Endothelial cell of umbilical vein (primary cell): ENCODE results near the gene NUMA1. TPM values are rescaled to one million over a fixed set of nuclear protein-coding genes. Genes with fewer than 3 reads are reported as not detected.

ENCODE experiments used
- BruUV-seq: library from RNA; stranded (reverse); fragments of 400-500 nt; replicated peaks from 2 replicates; lab custom pipeline; 2021; lab: Mats Ljungman, UMichigan
- CTCF ChIA-PET: fragments of 300-600, 350-600 bp; sonication (Branson Sonifier 250); formaldehyde crosslinking; loops from one replicate; lab custom pipeline; 2021; ENCODE audit warnings: antibody characterized with exemption, inconsistent platforms; lab: Charles Lee
- POLR2A ChIA-PET: fragments of 300-600, 350-600 bp; sonication (Branson Sonifier 250); formaldehyde crosslinking; loops from one replicate; lab custom pipeline; 2021; ENCODE audit warnings: antibody characterized with exemption, inconsistent platforms; lab: Charles Lee
- DNase-seq: peaks from one replicate; pipeline ENCODE4 v3.0.0-alpha.2; 2011; ENCODE audit warnings: low read depth, low spot score
- FAIRE-seq: peaks from 2 replicates; lab custom pipeline; 2011; peaks lifted over from hg19 to GRCh38; lab: Jason Lieb, UNC
- H2AFZ ChIP-seq: 2 replicates; pipeline ENCODE4 v1.6.0; 2012; ENCODE audit warnings: low read depth, low read length, control low read depth, inconsistent platforms
- H3K27ac ChIP-seq: 2 replicates; pipeline ENCODE4 v1.5.1; 2011; ENCODE audit warnings: low read depth, mild to moderate bottlenecking, control low read depth, low read length, moderate library complexity; ENCODE audit not compliant: insufficient read depth
- H3K27me3 ChIP-seq, 2 experiments: 2 replicates each; pipeline versions ENCODE4 v1.6.0 to v1.6.1; 2011; ENCODE audit warnings: low read length in 2 of 2, mixed read lengths in 1 of 2; ENCODE audit not compliant: control insufficient read depth in 2 of 2, insufficient read depth in 2 of 2
- H3K36me3 ChIP-seq, 2 experiments: 2 replicates in 1 of 2; 3 replicates in 1 of 2; pipeline ENCODE4 v1.5.1; 2011; ENCODE audit warnings: low read length in 2 of 2, mild to moderate bottlenecking in 1 of 2, moderate library complexity in 1 of 2; ENCODE audit not compliant: control insufficient read depth in 2 of 2, insufficient read depth in 2 of 2; ENCODE audit errors: extremely low read depth in 1 of 2
- H3K4me1 ChIP-seq: 3 replicates; pipeline ENCODE4 v1.5.1; 2011; ENCODE audit warnings: mild to moderate bottlenecking, low read length; ENCODE audit not compliant: control insufficient read depth, insufficient read depth; ENCODE audit errors: extremely low read depth
- H3K4me2 ChIP-seq: 2 replicates; pipeline ENCODE4 v1.6.1; 2011; ENCODE audit warnings: low read length, control low read depth, mixed read lengths; ENCODE audit not compliant: insufficient read depth
- H3K4me3 ChIP-seq, 3 experiments: fragments of 200-600 bp in 1 of 3; sonication (generic), shearing (Covaris generic) in 1 of 3; replicated peaks in 1 of 3; 2 replicates each; pipeline ENCODE4 v1.5.1; 2011 to 2016; ENCODE audit warnings: control low read depth in 3 of 3, low read length in 3 of 3, mild to moderate bottlenecking in 2 of 3, inconsistent platforms in 1 of 3, low read depth in 1 of 3, moderate library complexity in 1 of 3; ENCODE audit not compliant: insufficient read depth in 1 of 3
- H3K79me2 ChIP-seq: 2 replicates; pipeline ENCODE4 v1.6.0; 2012; ENCODE audit warnings: low read length, inconsistent platforms; ENCODE audit not compliant: control insufficient read depth, insufficient read depth
- H3K9ac ChIP-seq: replicated peaks from 2 replicates; pipeline ENCODE3; 2011; ENCODE audit warnings: low read length, control low read depth; ENCODE audit not compliant: insufficient read depth; ENCODE audit errors: extremely low read depth
- H3K9me1 ChIP-seq: replicated peaks from 3 replicates; pipeline ENCODE4 v1.6.0; 2011; ENCODE audit warnings: mild to moderate bottlenecking, low read length; ENCODE audit not compliant: control insufficient read depth, insufficient read depth; ENCODE audit errors: extremely low read depth
- H3K9me3 ChIP-seq: replicated peaks from 2 replicates; pipeline ENCODE4 v1.5.1; 2012; ENCODE audit warnings: low read length, inconsistent platforms; ENCODE audit not compliant: control insufficient read depth, insufficient read depth
- H4K20me1 ChIP-seq: replicated peaks from 2 replicates; pipeline ENCODE3; 2011; ENCODE audit warnings: mild to moderate bottlenecking, low read length; ENCODE audit not compliant: control insufficient read depth, insufficient read depth; ENCODE audit errors: extremely low read depth
- CTCF ChIP-seq, 2 donors: IDR thresholded peaks; 1 replicate in 1 of 2; 2 replicates in 1 of 2; pipeline ENCODE4 v1.5.1; 2011; ENCODE audit warnings: low read length in 2 of 2, mild to moderate bottlenecking in 2 of 2, moderate library complexity in 2 of 2, control low read depth in 1 of 2, inconsistent platforms in 1 of 2, low read depth in 1 of 2; ENCODE audit not compliant: insufficient read depth in 1 of 2; ENCODE audit errors: extremely low read depth in 1 of 2
- EZH2 ChIP-seq: IDR thresholded peaks from 2 replicates; pipeline ENCODE4 v1.6.1; 2012; ENCODE audit warnings: borderline replicate concordance, low read depth, mild to moderate bottlenecking, moderate library complexity, low read length, inconsistent platforms; ENCODE audit not compliant: severe bottlenecking
- FOS ChIP-seq: IDR thresholded peaks from 2 replicates; pipeline ENCODE4 v1.6.1; 2011; ENCODE audit warnings: mild to moderate bottlenecking, low read length, moderate library complexity, borderline replicate concordance; ENCODE audit not compliant: insufficient read depth
- GATA2 ChIP-seq: IDR thresholded peaks from 2 replicates; pipeline ENCODE4 v1.7.0; 2011; ENCODE audit warnings: low read depth, mild to moderate bottlenecking, moderate library complexity, mixed read lengths, low read length; ENCODE audit not compliant: insufficient read length, insufficient read depth
- JUN ChIP-seq: IDR thresholded peaks from 2 replicates; pipeline ENCODE4 v1.6.1; 2011; ENCODE audit warnings: borderline replicate concordance, low read depth; ENCODE audit not compliant: insufficient read length, insufficient read depth
- MAX ChIP-seq: IDR thresholded peaks from 2 replicates; pipeline ENCODE4 v1.6.1; 2011; ENCODE audit not compliant: insufficient read depth, insufficient read length
- MYC ChIP-seq: IDR thresholded peaks from one replicate; pipeline ENCODE4 v1.6.1; 2011; ENCODE audit warnings: mild to moderate bottlenecking, low read depth, low read length
- POLR2A ChIP-seq: IDR thresholded peaks from 2 replicates; pipeline ENCODE4 v1.6.1; 2012; ENCODE audit warnings: low read depth, mild to moderate bottlenecking, control low read depth, low read length
- POLR2AphosphoS5 ChIP-seq: IDR thresholded peaks from 2 replicates; pipeline ENCODE4 v1.6.1; 2012; ENCODE audit warnings: low read depth, mild to moderate bottlenecking, control low read depth, low read length, moderate library complexity; ENCODE audit not compliant: insufficient read depth
- dilution Hi-C: fragments of 300-500 bp; cut with MboI; formaldehyde crosslinking; loops from one replicate; pipeline ENCODE4 v1.15.0; 2019; ENCODE audit warnings: low sequenced_read_pairs; ENCODE audit not compliant: extremely low pct_ligation_motif_present
- intact Hi-C: fragments of 100-400 bp; cut with micrococcal nuclease; formaldehyde crosslinking; loops from one replicate; pipeline ENCODE4 v1.10.0; 2022
- polyA plus RNA-seq, 4 experiments: library from polyadenylated mRNA; depleted of rRNA in 3 of 4; stranded (reverse) in 3 of 4; unstranded in 1 of 4; fragments of >200 nt; gene quantifications; 2 replicates each; pipeline versions ENCODE4 v1.2.1 to v1.2.3, GENCODE V29; 2011 to 2012; ENCODE audit warnings: missing spikeins in 1 of 4
- total RNA-seq: library from RNA; stranded (reverse); gene quantifications from 2 replicates; pipeline ENCODE4 v1.2.3, GENCODE V29; 2021

NUMA1 gene
- total and polyA plus RNA-seq, 2 donors (not counting 3 experiments of a cell fraction or from before 2014, with no cell fraction given): 120 to 164 TPM

DNA sequence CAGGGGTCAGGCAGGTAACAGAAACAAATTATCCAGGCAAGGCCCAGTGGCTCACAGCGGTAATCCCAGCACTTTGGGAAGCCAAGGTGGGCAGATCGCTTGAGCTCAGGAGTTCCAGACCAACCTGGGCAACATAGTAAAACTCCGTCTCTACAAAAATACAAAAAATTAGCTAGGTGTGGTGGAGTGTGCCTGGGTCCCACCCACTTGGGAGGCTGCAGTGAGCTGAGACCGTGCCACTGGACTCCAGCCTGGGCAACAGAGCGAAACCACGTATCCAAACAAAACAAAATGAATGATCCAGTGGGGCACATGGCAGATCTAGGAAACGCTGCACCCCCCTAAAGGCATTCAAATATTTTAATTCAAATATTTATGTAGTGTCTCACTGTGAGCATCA, 9.9 kb downstream of the NUMA1 start:
- Histone ChIP-seq H3K27me3 (no peaks in the 10 kb centered on the region), H3K27ac (peak overlapping the region; percentile 50), H3K79me2 (peaks cover 80% of the 10 kb centered on the region), H3K9me1 (no peaks in the 10 kb centered on the region), H3K4me1 (peaks cover 64% of the 10 kb centered on the region), H3K9me3 (no peaks in the 10 kb centered on the region), H3K4me3 (no peak overlapping the region), H2AFZ (no peak overlapping the region), H3K4me2 (peak overlapping the region; percentile 73), H3K36me3 (no peaks in the 10 kb centered on the region), H3K9ac (peak overlapping the region; percentile 59), H4K20me1 (no peaks in the 10 kb centered on the region)
- intact Hi-C loops: no loop called here
- dilution Hi-C loops: no loop called here
- TF ChIP-seq MYC (no peak), POLR2A (no peak), CTCF (IDR thresholded peaks at IDR 0.05; ENCODE audit: extremely low read depth in 1 of 2, insufficient read depth in 1 of 2, low read depth in 1 of 2, low read length in 2 of 2) (no peak), EZH2 (no peak), POLR2AphosphoS5 (no peak), GATA2 (no peak), FOS (no peak), JUN (no peak), MAX (no peak)
- DNase-seq (no peak), FAIRE-seq (no peak)
- no TSS peak for BruUV-seq
- CTCF ChIA-PET: interaction anchor here (1.0 to 6.9 kb wide), 5 partner anchors 18 to 45 kb away, joined by 3 to 46 read pairs (median 4); no protein-coding TSS in a partner anchor
- POLR2A ChIA-PET: interaction anchor here (1.6 kb wide), 1 partner anchor 31 kb away, joined by 7 read pairs; no protein-coding TSS in a partner anchor
